D721Med (cell line): ENCODE data around the gene DDX42.

Experiments used
- DNase-seq: peaks from one replicate; pipeline ENCODE4 v3.0.0; 2011; ENCODE audit warnings: low spot score; ENCODE audit not compliant: insufficient read length
- FAIRE-seq: peaks from 2 replicates; lab custom pipeline; 2011; peaks lifted over from hg19 to GRCh38; lab: Jason Lieb, UNC
- TF ChIP-seq, protein P1 (sequence below): IDR thresholded peaks from 2 replicates; pipeline ENCODE4 v1.5.1; 2012; ENCODE audit warnings: mild to moderate bottlenecking, control low read depth; ENCODE audit not compliant: insufficient read depth; ENCODE audit errors: missing control alignments

DDX42 gene

DNA sequence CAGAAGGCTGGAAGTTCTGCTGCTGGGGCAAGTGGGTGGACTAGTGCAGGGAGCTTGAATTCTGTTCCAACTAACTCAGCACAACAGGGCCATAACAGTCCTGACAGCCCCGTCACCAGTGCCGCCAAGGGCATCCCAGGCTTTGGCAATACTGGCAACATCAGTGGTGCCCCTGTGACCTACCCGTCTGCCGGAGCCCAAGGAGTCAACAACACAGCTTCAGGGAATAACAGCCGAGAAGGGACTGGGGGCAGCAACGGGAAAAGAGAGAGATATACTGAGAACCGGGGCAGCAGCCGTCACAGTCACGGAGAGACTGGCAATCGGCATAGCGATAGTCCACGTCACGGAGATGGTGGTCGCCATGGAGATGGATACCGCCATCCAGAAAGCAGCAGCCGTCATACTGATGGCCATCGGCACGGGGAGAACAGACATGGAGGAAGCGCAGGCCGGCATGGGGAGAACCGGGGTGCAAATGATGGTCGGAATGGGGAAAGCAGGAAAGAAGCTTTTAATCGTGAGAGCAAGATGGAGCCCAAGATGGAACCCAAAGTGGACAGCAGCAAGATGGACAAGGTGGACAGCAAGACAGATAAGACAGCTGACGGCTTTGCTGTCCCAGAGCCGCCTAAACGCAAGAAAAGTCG, 43.9 kb downstream of the DDX42 start:
- TF ChIP-seq, protein P1, sequence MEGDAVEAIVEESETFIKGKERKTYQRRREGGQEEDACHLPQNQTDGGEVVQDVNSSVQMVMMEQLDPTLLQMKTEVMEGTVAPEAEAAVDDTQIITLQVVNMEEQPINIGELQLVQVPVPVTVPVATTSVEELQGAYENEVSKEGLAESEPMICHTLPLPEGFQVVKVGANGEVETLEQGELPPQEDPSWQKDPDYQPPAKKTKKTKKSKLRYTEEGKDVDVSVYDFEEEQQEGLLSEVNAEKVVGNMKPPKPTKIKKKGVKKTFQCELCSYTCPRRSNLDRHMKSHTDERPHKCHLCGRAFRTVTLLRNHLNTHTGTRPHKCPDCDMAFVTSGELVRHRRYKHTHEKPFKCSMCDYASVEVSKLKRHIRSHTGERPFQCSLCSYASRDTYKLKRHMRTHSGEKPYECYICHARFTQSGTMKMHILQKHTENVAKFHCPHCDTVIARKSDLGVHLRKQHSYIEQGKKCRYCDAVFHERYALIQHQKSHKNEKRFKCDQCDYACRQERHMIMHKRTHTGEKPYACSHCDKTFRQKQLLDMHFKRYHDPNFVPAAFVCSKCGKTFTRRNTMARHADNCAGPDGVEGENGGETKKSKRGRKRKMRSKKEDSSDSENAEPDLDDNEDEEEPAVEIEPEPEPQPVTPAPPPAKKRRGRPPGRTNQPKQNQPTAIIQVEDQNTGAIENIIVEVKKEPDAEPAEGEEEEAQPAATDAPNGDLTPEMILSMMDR: no peak

DNA sequence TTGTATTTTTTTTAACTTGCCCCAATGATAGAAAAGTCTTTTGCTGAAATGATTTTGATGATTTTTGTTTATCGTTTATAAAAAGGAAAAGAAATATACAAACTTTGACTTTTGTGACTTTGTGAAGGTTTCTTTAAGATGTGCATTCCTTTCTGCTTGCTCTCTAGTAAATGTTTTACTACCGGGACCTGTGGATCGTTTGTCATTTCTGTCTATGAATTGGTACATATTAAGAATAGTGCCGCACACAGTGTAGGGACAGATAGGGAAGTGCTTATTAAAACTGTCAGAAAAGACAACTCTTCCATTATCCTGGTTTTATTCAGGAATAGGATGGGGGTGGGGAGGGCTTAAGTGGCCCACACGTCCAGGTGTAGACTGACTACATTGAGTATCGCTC, 45.2 kb downstream of the DDX42 start:
- TF ChIP-seq, protein P1: no peak
- DNase-seq (no peak), FAIRE-seq (no peak)

More for the DNA sequence above, 43.9 kb downstream of the DDX42 start:
- DNase-seq: no peak
- no peak for FAIRE-seq

DNA sequence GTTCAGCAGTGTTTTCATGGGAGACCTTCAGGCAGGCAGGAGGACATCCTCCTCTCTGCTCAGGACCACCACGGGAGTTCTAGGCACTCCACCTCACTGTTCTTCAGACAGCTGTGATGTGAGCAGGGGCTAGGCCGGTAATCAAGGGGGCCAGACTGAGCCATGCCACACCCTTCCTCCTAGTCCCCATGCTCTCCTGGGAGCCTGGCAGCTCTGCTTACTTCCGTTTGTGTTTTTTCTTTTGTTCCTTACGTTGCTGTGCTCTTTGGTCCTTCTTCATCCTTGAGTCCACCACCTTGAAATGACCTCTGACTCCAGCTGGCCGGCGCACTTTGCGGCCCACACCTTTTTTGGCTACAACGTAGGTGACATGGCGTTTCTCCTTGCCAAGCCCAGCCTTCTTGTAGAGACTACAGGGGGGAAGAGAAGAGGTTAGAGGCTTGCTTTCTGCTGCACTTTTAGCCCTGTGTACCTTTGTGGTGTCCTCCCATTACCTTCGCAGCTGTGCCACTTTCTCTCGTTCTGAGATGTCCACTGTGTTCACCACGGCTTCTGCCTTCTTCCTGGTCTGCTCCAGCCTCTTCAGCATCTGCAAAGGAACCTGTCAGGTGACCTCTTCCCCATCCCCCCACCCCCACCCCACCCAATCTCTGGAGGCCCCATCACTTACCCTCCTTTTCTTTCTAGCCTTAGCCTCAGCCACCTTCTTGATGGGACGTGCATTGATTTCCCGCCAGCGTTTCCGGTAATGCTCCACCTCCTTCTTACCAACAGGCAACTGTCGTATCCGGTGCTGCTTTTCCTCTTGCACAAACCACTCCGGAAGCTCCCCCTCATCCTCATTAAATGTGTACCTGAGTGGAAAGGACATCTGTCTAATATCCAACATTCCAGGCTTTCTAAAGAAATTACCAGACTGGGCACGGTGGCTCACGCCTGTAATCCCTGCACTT, 45.9 kb downstream of the DDX42 start:
- FAIRE-seq (no peak), DNase-seq (no peak)
- TF ChIP-seq, protein P1: no peak

DNA sequence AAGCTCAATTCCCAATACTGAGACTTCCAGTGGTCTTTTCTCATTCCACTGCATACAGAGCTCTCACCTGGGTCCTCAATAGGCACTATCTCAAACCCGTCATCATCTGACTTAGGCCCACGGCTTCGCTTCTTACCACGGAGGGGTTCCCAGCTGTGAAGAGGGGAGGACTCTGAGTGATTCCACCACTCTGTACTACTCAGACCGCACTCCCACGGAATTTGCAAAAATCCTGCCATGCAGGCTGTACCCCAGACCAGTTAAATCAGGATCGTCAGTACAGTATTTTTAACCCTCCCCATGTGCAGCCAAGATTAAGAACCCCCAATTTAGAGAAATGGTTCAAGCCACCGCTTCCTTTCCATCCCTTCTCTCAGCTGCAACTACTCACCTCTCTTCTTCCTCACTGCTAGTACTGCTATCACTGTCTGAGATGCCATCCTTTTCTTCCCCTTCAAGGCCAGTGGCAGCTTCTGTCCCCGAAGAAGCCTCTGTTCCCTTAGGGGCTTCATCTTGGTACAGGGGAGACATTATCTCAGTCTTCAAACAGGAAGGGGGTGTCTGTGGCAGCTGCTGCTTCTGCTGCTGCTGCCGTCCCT, 47.1 kb downstream of the DDX42 start:
- no peak for FAIRE-seq
- no peak for DNase-seq
- TF ChIP-seq, protein P1: no peak

DNA sequence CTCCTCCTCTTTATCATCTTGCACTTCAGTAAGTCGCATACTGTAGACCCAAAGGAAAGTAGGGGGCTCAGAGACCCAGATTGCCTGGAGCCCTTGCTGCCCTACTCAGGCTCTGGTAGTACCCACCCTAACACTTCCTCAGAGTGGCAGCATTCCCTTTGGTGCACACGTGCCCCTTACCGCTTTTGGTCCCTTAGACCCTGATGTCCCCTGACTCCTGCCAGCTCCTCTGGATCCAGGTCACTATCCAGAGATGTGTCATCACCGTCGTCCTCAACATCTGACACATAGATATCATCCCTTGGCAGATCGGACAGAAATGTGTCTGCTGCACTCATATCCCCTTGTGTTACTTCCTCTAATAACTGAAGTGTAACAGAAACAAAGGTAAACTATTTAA, 47.8 kb downstream of the DDX42 start:
- no peak for DNase-seq
- TF ChIP-seq, protein P1: no peak
- no peak for FAIRE-seq

DNA sequence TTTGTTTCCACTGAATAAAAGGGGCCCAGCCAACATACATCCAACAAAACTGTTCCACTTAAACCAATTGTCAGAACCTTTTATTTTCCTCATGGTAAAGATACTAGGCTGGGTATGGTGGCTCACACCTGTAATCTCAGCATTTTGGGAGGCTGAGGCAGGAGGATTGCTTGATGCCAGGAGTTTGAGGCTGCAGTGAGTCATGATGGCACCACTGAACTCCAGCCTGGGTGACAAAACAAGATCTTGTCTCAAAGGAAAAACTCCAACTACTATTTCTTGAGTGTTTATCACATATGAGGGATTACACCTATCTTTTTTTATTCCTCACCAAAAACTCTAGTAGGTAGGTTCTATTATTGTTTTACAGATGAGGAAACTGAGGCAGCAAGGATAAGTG, 48.6 kb downstream of the DDX42 start:
- no peak for DNase-seq
- TF ChIP-seq, protein P1: no peak
- FAIRE-seq: no peak
